HAP-1 (cell line): ENCODE results near the gene CNTNAP2.

Experiments
- DNase-seq, 2 experiments: peaks; one replicate each; pipeline ENCODE4 v3.0.0-alpha.2; 2016 to 2020; ENCODE audit warnings: low spot score in 2 of 2
- H3K27me3 ChIP-seq: fragments of 250-450 bp; sonication (Bioruptor Pico); 2 replicates; pipeline ENCODE4 v1.5.1; 2020; ENCODE audit warnings: low read depth, mild to moderate bottlenecking, moderate library complexity
- H3K36me3 ChIP-seq: fragments of 250-450 bp; sonication (Bioruptor Pico); replicated peaks from 2 replicates; pipeline ENCODE4 v1.5.1; 2020; ENCODE audit warnings: mild to moderate bottlenecking
- H3K4me1 ChIP-seq: fragments of 250-450 bp; sonication (Bioruptor Pico); 2 replicates; pipeline ENCODE4 v1.5.1; 2020; ENCODE audit warnings: mild to moderate bottlenecking
- H3K4me3 ChIP-seq: fragments of 250-450 bp; sonication (Bioruptor Pico); 2 replicates; pipeline ENCODE4 v1.5.1; 2020; ENCODE audit warnings: mild to moderate bottlenecking, moderate library complexity
- H3K9me3 ChIP-seq: fragments of 250-450 bp; sonication (Bioruptor Pico); 2 replicates; pipeline ENCODE4 v1.5.1; 2020; ENCODE audit warnings: mild to moderate bottlenecking, moderate library complexity
- in situ Hi-C: fragments of 300-500 bp; cut with MboI; formaldehyde crosslinking; loops from 3 replicates; pipeline ENCODE4 v1.14.3; 2020; ENCODE audit warnings: low sequenced_read_pairs, inconsistent platforms, mixed read lengths

Gene CNTNAP2

DNA sequence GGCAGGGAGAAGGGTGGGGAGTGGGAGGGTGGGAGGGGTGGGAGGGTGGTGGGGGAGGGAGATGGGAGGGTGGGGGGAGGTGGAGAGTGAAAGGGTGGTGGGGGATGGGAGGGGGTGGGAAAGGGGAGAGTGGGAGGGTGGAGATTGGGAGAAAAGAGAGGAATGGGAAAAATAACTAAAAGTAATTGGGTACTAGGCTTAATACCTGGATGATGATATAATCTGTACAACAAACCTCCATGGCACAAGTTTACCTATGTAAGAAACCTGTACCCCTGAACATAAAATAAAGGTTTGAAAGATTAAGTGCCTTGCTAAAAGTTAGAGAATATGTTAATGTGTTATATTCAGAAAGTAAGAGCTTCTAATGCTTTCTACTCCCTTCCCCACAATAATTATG, 564.9 kb downstream of the CNTNAP2 start:
- in situ Hi-C loops = no loop called here
- no peak for DNase-seq
- Histone ChIP-seq H3K27me3 (no peaks in the 10 kb centered on the region), H3K4me3 (no peak overlapping the region), H3K36me3 (no peaks in the 10 kb centered on the region), H3K4me1 (no peaks in the 10 kb centered on the region), H3K9me3 (no peaks in the 10 kb centered on the region)

DNA sequence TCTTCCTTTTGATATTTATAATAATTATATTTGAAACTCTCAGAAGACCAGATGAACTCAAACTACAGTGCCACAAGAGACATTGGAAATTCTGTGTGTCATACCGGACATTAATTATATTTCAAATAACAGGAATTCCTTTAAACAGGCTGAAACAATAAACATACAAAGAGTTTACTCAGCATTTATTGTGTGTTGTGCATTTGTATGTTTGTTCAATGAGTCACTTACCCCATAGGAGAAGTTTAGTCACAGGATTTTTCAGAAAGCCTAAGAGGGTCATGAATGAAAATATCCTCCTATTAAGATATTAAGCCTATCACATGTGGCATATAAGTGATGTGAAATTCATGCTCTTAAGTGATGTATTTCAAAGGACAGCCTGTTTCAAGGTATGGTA, 566.8 kb downstream of the CNTNAP2 start:
- no peak for DNase-seq
- H3K4me3 ChIP-seq = no peak overlapping the region
- in situ Hi-C loops = no loop called here
- H3K9me3 ChIP-seq = no peaks in the 10 kb centered on the region
- no peaks in the 10 kb centered on the region for H3K27me3 ChIP-seq
- H3K4me1 ChIP-seq = no peaks in the 10 kb centered on the region
- no peaks in the 10 kb centered on the region for H3K36me3 ChIP-seq

DNA sequence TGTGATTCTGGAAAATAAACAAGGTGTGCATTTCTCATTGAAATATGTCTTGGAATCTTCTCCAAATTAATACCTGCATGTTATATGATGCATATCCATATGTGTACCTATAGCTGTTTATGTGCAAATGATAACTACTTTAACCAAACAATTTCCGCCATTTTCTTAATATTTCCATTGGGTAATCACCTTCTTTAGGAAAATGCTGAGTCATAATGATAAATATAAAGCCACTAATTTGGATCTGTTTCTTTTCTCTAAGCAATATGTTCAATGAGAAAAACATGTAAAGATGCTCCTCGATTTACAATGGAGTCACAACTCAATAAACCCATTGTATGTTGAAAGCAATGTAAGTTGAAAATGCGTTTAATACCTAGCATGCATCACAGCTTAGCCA, 574.4 kb downstream of the CNTNAP2 start:
- DNase-seq = no peak
- no peaks in the 10 kb centered on the region for H3K9me3 ChIP-seq
- H3K27me3 ChIP-seq = no peaks in the 10 kb centered on the region
- no peak overlapping the region for H3K4me3 ChIP-seq
- H3K36me3 ChIP-seq = no peaks in the 10 kb centered on the region
- in situ Hi-C loops = no loop called here
- no peaks in the 10 kb centered on the region for H3K4me1 ChIP-seq

DNA sequence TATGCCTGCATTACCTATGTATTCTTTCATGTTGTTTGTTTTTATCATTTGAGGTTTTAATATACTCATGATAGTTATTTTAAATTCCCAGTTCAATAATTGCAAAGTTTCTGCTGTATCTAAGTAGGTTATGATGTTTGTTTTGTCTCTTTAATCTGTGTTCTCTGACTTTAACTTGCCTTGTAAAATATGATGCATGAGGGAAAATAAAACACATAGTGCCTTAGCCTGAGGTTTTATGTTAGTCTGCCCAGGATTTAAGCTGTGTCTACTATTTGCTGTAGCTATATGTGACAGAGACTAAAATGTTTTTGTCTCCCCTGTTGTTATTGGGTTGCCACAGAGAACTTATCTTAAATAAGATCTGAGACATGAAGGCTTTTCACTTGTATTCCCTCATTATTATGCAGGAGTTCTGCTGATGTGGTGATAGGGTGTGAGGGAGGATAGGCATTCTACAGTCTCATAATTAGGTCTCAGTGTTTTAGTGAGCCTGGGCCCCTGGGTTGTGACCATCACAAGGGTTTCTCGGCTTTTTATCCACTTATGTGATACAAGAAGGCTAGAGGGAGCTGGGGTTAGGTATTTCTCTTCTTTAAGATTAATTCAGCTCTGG, 582.5 kb downstream of the CNTNAP2 start:
- in situ Hi-C loops = no loop called here
- H3K4me3 ChIP-seq = no peak overlapping the region

DNA sequence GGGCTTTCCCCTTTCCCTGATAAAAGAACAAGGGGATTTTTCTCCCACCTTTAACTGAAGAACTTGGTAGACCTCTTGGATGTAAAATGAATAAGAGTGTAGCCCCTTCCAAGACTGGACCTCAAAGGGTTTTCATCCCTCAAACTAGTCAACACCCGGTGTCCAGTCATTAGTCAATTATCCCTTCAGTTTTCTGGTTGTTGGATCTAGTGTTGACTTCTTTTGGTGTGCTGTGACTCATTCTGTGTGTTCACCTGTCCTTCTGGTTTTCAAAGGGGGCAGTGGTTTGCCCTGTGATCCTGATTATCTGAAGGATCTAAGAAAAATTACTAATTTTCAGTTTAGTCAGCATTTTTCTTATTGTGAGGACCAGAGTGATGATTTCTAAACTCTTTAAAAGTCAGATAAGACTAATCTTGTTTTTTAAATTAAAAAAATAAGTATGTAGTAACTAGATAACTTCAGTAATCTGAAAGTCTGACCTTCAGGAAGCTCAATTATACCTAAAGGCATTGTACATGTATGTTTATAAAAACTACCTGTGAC, 583.5 kb downstream of the CNTNAP2 start:
- H3K4me3 ChIP-seq = no peak overlapping the region
- DNase-seq = no peak
- H3K27me3 ChIP-seq = no peaks in the 10 kb centered on the region
- no peaks in the 10 kb centered on the region for H3K36me3 ChIP-seq
- no peaks in the 10 kb centered on the region for H3K4me1 ChIP-seq
- no peaks in the 10 kb centered on the region for H3K9me3 ChIP-seq
- in situ Hi-C loops = no loop called here

More for the DNA sequence above, 582.5 kb downstream of the CNTNAP2 start:
- no peaks in the 10 kb centered on the region for H3K4me1 ChIP-seq
- H3K27me3 ChIP-seq = no peaks in the 10 kb centered on the region
- H3K36me3 ChIP-seq = no peaks in the 10 kb centered on the region
- H3K9me3 ChIP-seq = no peaks in the 10 kb centered on the region
- DNase-seq = peak; percentile 3 to 10

DNA sequence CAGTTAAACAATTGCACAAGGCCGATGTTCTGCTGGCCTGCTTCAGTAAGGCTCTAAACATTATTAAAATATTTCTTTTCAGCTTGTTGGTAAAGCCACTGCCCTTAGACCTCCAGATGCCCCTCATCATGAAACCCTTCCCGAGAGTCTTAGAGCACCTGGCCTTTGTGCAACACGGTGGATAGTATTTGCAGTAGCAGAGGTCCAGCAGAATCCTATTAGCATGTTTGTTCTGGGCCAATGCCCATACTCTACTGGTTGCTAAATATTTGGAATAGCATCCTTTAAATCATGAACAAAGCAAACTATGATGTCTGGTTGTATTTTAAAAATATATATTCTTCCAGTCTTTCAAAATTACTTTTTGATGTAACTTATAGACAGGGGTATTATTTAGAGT, 584.6 kb downstream of the CNTNAP2 start:
- Histone ChIP-seq H3K27me3 (no peaks in the 10 kb centered on the region), H3K4me1 (no peaks in the 10 kb centered on the region), H3K36me3 (no peaks in the 10 kb centered on the region), H3K9me3 (no peaks in the 10 kb centered on the region), H3K4me3 (no peak overlapping the region)
- in situ Hi-C loops = no loop called here
- DNase-seq = no peak

DNA sequence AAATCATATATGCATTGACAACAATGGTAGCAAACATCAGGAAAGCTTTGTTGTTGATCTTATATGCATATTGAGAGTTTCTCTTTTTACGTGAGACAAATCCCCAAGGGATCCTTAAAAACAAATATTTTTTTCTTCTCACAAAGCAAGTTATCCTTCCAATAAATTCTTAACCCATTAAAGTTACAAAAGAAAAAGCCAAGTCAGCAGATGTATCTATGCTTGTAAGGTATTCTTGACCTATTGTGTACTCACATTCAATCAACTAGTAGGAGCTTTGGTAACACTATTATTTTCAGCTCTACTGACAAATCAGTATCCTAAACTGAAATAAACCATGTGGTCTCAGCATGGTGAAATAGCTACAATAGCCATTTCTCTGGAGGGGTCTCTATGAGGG, 586.3 kb downstream of the CNTNAP2 start:
- in situ Hi-C loops = no loop called here
- no peak for DNase-seq
- Histone ChIP-seq H3K4me1 (no peaks in the 10 kb centered on the region), H3K27me3 (no peaks in the 10 kb centered on the region), H3K9me3 (no peaks in the 10 kb centered on the region), H3K36me3 (no peaks in the 10 kb centered on the region), H3K4me3 (no peak overlapping the region)

DNA sequence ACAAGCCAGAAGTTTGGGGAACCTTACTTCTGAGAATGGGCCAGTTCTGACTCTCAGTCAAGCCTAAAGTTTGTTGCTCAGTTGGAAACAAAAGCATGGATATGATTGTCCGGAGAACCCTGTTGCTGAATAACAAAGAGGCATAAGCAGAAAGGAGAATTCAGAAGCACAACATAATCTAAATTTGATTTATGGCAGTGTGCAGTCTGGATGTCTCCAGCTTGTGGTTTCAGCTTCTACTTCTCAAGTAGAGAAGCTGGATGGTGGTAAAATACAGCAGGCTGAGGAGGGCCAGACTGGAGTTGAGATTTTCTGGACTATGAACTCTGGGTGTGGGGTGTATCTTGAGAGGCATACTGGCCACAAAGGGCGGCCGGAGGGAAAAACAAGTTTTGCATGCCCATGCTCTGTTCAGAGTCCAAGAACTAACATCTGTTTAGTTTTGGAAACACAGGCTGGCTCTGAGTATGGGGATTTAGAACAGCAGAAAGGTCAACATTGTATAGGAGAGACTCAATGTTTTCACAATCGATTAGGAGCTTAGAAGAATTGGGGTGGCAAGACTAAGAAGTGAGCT, 592.9 kb downstream of the CNTNAP2 start:
- peak in 1 of 2 experiments; percentile 6 for DNase-seq
- no peaks in the 10 kb centered on the region for H3K4me1 ChIP-seq
- H3K36me3 ChIP-seq = no peaks in the 10 kb centered on the region
- in situ Hi-C loops = no loop called here
- no peaks in the 10 kb centered on the region for H3K9me3 ChIP-seq
- no peak overlapping the region for H3K4me3 ChIP-seq
- H3K27me3 ChIP-seq = no peaks in the 10 kb centered on the region

DNA sequence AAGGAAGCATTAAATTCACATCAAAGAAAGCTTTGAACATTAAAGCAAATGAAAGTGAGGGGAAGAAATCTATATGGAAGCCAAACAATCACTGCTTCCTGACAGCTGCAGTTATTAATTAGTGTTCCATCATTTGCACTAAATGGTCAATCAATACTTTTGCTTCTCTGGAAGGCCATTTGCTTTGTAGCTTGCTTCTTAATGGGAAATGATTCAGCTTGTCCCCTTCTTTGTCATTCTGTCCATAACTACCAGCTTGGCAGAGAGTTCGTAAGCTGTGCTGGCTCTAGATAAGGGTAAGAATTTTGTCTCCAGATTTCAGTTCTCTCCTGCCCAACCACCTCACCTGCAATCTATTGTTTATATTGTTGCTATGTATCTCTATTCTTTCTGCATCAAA, 596.6 kb downstream of the CNTNAP2 start:
- Histone ChIP-seq H3K4me1 (no peaks in the 10 kb centered on the region), H3K9me3 (no peaks in the 10 kb centered on the region), H3K36me3 (no peaks in the 10 kb centered on the region), H3K4me3 (no peak overlapping the region), H3K27me3 (no peaks in the 10 kb centered on the region)
- DNase-seq = no peak
- in situ Hi-C loops = no loop called here

DNA sequence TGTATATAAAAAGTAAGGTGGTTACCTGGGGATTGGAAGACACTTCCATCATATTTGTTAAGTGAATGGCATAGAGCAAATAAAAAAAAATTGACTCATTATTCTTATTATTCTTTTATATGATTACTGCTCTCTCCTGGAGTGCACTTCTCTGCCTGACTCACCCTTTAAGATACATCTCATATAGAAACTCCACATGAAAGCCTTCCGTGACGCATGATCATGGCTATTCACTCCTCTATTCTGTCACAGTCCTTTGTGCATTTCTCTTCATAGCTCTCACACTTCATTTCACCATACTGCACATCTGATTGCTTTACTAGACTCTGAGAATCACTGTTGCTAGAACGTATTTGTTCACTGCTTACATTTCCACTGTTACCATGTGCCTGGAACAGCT, 597.3 kb downstream of the CNTNAP2 start:
- no peaks in the 10 kb centered on the region for H3K4me1 ChIP-seq
- no peak for DNase-seq
- no peaks in the 10 kb centered on the region for H3K36me3 ChIP-seq
- no peaks in the 10 kb centered on the region for H3K27me3 ChIP-seq
- no peaks in the 10 kb centered on the region for H3K9me3 ChIP-seq
- in situ Hi-C loops = no loop called here
- H3K4me3 ChIP-seq = no peak overlapping the region

DNA sequence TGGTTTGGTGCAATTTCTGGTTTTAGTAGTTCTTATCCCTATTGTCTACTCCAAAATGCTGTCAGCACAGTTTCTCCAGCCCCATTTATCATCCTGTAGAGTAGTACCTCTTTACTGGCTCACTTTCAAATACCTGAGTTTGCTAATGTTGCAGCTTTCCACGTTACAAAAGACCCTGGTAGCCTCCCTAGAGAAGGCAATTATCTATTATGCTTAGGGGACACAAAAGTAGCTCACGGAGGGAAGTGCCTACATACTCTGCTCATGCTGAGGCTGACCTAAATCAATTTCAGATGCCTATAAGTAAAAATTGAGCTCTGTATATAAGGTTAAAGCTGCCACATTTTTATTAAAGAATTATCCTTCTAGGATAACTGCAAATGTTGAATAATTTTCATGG, 603.6 kb downstream of the CNTNAP2 start:
- Histone ChIP-seq H3K27me3 (no peaks in the 10 kb centered on the region), H3K9me3 (no peaks in the 10 kb centered on the region), H3K36me3 (no peaks in the 10 kb centered on the region), H3K4me3 (no peak overlapping the region), H3K4me1 (no peaks in the 10 kb centered on the region)
- in situ Hi-C loops = no loop called here
- no peak for DNase-seq

DNA sequence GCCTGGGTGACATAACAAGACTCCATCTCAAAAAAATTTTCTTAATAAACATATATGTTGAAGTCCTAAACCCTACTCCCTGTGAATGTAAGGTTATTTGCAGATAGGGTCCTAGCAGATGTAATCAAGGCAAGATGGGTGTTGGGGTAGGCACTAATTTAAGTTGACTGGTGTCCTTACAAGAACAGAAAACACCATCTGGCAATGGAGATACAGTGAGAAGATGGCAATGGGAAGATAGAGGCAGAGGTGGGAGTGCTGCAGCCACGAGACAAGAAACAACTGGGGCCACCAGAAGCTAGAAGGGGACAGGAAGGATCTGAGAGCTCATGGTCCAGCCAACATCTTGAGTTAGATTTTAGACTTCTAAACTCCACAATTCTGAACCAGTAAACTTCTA, 606.4 kb downstream of the CNTNAP2 start:
- H3K9me3 ChIP-seq = no peaks in the 10 kb centered on the region
- DNase-seq = no peak
- no peaks in the 10 kb centered on the region for H3K4me1 ChIP-seq
- in situ Hi-C loops = no loop called here
- H3K27me3 ChIP-seq = no peaks in the 10 kb centered on the region
- no peak overlapping the region for H3K4me3 ChIP-seq
- no peaks in the 10 kb centered on the region for H3K36me3 ChIP-seq

DNA sequence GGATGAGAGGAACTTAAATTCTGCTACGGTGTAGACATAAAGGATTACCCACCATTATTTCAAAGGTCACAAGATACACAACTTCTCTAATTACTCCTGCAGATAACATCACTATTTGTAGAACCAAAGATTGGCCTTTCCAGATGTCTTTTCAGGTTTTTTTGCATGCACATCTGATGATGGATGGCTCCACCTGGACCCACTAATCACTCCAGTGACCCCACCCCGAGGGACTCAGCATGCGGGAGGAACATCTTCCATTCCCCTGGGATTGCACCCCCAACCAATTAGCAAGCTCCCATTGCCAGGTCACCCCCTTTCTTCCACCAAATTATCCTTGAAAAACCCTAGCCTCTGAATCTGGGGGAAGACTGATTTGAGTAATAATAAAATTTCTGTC, 608.9 kb downstream of the CNTNAP2 start:
- Histone ChIP-seq H3K36me3 (no peaks in the 10 kb centered on the region), H3K27me3 (no peaks in the 10 kb centered on the region), H3K4me1 (no peaks in the 10 kb centered on the region), H3K4me3 (no peak overlapping the region), H3K9me3 (no peaks in the 10 kb centered on the region)
- no peak for DNase-seq
- in situ Hi-C loops = no loop called here

DNA sequence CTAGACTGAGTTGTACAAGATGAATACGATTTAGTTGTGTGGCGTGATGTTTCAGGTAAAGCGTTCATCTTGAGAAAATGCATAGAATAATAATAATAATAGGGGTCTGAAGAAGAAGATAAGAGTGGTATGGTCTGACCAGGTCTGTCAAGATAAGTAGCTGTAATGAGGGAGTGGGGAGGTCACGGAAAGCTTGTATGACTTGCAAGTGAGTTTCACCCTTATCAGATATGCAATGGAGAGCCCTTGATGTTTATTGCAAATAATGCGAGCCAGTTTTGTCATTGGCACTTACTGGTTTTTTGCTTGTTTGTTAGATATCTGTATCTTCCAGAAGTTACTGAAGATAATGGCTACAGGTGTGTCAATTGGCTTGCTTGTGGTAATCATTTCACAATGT, 611.5 kb downstream of the CNTNAP2 start:
- in situ Hi-C loops = no loop called here
- Histone ChIP-seq H3K9me3 (no peaks in the 10 kb centered on the region), H3K4me1 (no peaks in the 10 kb centered on the region), H3K36me3 (no peaks in the 10 kb centered on the region), H3K27me3 (no peaks in the 10 kb centered on the region), H3K4me3 (no peak overlapping the region)
- DNase-seq = no peak

DNA sequence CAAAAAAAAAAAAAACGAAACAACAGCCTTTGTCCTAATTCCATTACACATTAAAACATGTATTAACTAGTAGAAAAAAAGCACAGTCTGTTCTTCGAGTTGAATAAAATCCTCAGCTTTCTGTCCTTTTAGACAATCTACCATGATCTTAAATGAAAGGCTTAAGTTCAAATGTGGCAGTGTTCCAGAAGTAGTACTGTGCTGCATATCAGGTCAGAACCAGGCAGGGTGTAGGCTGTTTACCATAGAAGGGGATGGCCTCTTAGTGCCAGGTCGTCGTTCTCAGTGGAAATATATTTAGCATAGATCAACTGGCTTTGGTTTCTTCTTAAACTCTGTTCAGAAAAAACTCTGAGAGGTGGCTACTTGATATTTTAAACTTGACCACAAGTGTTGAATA, 612.0 kb downstream of the CNTNAP2 start:
- H3K4me1 ChIP-seq = no peaks in the 10 kb centered on the region
- H3K4me3 ChIP-seq = no peak overlapping the region
- no peaks in the 10 kb centered on the region for H3K36me3 ChIP-seq
- no peaks in the 10 kb centered on the region for H3K27me3 ChIP-seq
- in situ Hi-C loops = no loop called here
- DNase-seq = no peak
- H3K9me3 ChIP-seq = no peaks in the 10 kb centered on the region
